Fibroblast of lung (primary cell): ENCODE measurements around the gene STK36.

Experiments
- EZH2 ChIP-seq: IDR thresholded peaks from 2 replicates; pipeline ENCODE4 v1.5.1; 2012; ENCODE audit warnings: low read length, control low read depth, mild to moderate bottlenecking; ENCODE audit errors: missing control alignments
- TF ChIP-seq, protein P1 (sequence below), 2 donors: IDR thresholded peaks in 1 of 2; conservative IDR thresholded peaks in 1 of 2; 1 replicate in 1 of 2; 2 replicates in 1 of 2; pipeline ENCODE4 v1.5.1; 2011 to 2012; ENCODE audit warnings: low read length in 2 of 2, control low read depth in 1 of 2, inconsistent platforms in 1 of 2, low read depth in 1 of 2, mild to moderate bottlenecking in 1 of 2

- TF ChIP-seq, protein P1, sequence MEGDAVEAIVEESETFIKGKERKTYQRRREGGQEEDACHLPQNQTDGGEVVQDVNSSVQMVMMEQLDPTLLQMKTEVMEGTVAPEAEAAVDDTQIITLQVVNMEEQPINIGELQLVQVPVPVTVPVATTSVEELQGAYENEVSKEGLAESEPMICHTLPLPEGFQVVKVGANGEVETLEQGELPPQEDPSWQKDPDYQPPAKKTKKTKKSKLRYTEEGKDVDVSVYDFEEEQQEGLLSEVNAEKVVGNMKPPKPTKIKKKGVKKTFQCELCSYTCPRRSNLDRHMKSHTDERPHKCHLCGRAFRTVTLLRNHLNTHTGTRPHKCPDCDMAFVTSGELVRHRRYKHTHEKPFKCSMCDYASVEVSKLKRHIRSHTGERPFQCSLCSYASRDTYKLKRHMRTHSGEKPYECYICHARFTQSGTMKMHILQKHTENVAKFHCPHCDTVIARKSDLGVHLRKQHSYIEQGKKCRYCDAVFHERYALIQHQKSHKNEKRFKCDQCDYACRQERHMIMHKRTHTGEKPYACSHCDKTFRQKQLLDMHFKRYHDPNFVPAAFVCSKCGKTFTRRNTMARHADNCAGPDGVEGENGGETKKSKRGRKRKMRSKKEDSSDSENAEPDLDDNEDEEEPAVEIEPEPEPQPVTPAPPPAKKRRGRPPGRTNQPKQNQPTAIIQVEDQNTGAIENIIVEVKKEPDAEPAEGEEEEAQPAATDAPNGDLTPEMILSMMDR (conservative IDR thresholded peaks at IDR 0.05 in 1 of 2, IDR thresholded peaks at IDR 0.05 in 1 of 2; ENCODE audit: low read depth in 1 of 2, low read length in 2 of 2), result peak; percentile 48 to 62
- TF ChIP-seq EZH2, result no peak
Measured at GRCh38 chr2:218710687-218711549, 39.0 kb downstream of the STK36 start, which contains the start of gene TTLL4.
